ENCODE measurements around the gene GON4L.

DNA sequence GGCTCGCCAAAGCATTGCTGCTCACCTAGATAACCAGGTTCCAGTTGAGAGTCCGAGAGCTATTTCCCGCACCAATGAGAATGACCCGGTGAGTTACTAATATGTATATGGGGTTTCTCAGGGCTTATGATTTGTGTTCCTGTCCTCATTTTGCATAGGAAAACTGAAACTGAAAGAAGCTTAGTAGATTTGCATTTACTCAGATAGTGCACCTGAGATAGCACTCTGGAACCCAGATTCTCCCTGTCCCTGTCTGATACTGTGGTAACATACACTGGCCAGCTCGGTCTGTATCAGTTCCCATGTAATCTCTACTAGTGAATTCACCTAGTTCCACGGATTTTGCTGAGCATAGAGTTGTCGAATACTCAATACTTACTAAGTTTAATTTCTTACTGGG lies 140.0 kb downstream of the GON4L start:
- TF ChIP-seq CTCF (IDR thresholded peaks at IDR 0.05; ENCODE audit: low read depth, low read length, poor library complexity, severe bottlenecking) = no peak
- no peak for TF ChIP-seq EZH2phosphoT487 (IDR thresholded peaks at IDR 0.05; ENCODE audit: borderline replicate concordance, low read length)
